ENCODE data around the gene TTC6.

DNA sequence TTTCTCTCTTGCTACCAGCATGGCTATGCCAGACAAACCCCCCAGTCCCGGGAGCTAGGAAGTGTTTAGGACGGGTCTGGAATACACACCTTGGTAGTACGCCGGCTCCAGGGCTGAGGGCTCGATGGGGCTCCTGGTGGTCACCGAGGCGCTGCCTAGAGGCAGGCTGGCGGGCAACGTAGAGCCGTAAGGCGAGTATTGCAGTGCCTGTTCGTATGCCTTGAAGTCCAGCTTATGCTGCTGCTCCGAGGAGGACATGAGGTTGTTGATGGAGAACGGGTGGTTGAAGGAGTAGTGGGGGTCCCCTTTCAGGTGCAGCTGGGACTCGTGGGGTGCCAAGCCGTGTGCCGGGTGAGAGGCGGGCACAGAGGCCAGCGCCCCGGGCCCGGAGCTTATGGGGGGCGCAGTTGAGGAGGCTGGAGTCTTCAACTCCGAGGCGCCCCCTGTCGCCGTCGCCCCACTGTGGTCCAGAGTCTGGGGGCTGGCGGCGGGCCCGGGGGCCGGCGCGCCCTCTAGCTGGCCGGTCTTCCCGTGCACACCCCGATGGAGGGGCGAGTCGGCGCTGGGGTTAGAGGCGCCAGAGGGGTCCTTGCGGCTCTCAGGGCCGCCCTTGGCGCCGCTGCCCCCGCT, 4.0 kb upstream of the TTC6 start:
- TF ChIP-seq POLR2AphosphoS5 (IDR thresholded peaks at IDR 0.05; ENCODE audit: insufficient read depth in 1 of 2, low read depth in 1 of 2) (no peak), POLR2A (IDR thresholded peaks at IDR 0.05) (no peak)
- TF ChIP-seq, protein P1, sequence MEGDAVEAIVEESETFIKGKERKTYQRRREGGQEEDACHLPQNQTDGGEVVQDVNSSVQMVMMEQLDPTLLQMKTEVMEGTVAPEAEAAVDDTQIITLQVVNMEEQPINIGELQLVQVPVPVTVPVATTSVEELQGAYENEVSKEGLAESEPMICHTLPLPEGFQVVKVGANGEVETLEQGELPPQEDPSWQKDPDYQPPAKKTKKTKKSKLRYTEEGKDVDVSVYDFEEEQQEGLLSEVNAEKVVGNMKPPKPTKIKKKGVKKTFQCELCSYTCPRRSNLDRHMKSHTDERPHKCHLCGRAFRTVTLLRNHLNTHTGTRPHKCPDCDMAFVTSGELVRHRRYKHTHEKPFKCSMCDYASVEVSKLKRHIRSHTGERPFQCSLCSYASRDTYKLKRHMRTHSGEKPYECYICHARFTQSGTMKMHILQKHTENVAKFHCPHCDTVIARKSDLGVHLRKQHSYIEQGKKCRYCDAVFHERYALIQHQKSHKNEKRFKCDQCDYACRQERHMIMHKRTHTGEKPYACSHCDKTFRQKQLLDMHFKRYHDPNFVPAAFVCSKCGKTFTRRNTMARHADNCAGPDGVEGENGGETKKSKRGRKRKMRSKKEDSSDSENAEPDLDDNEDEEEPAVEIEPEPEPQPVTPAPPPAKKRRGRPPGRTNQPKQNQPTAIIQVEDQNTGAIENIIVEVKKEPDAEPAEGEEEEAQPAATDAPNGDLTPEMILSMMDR (IDR thresholded peaks at IDR 0.05) = no peak

Data from vagina (tissue), 2 donors.